Measurements from ENCODE around the gene SND1.
"Not testable (repeated sequence)": the region's sequence is repeated elsewhere in the genome, so short reads cannot be mapped to it uniquely, and the experiment has no call there.

The SND1 gene

DNA sequence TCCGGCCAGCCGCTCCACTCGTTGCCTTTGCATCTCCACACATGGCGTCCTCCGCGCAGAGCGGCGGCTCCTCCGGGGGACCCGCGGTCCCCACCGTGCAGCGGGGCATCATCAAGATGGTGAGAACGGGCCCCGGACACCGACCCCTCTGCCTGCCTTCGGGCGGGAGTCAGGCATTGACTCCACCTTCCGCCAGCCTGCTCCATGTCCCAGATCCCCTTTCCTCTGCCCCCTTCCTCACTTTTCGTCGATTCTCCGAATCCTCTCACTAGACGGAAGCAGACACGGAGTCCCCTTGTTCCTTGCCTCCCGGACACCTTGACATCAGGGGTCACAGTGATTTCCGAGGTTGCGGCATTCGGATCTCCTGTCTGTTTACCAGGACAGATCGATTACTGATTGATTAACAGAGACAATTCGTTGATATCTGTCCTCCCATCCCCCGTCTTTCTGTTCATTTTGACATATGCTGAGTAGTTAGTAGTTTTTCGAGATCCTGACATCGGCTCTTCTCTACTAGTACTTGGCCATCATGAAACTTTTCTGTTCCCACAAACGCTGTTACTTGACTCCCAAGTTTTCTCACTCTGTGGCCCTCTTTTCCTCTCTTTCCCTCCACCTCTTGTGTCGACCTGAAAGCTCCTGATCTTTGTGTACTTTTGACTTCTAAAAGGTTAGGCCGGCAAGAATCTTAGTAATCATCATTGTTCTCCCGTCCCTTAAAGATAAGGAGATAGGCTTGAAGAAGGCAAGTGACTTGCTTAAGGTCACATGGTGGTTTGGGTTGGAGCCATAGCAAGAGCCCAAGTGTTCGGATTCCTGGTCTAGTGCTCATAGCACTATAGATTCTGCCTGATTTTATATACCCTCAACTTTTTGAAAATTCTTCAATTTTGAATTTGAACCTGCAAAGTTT lies 597 bp downstream of the SND1 start:
- no peak for DNase-seq (ENCODE audit: low spot score)

DNA sequence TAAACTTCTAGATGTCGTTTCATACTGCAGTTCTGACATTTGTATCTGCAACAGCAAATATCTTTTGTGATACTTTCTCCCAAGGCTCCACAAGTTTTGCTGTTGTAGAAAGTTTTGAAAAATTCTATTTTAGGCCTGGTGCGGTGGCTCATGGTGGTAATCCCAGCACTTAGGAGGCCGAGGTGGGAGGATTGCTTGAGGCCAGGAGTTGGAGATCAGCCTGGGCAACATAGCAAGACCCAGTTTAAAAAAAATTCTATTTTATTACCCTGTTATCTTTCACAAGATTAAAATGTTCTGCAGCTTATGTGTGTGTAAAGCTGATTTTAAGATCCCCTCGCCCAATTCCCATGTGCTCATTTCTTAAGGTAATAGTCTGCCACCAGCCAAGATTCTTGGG lies 1.4 kb downstream of the SND1 start:
- DNase-seq (ENCODE audit: low spot score): no peak

- DNase-seq (ENCODE audit: low spot score): no peak
These were observed 2.7 kb downstream of the SND1 start for GRCh38 chr7:127654404-127655394.

GRCh38 chr7:127655720-127656119 lies 3.7 kb downstream of the SND1 start:
- no peak for DNase-seq (ENCODE audit: low spot score)

GRCh38 chr7:127657500-127657899 lies 5.5 kb downstream of the SND1 start:
- DNase-seq (ENCODE audit: low spot score): no peak

- no peak for DNase-seq (ENCODE audit: low spot score)
These were observed 7.1 kb downstream of the SND1 start for GRCh38 chr7:127658970-127659630.

GRCh38 chr7:127665922-127666321 lies 13.9 kb downstream of the SND1 start:
- DNase-seq (ENCODE audit: low spot score): no peak

DNA sequence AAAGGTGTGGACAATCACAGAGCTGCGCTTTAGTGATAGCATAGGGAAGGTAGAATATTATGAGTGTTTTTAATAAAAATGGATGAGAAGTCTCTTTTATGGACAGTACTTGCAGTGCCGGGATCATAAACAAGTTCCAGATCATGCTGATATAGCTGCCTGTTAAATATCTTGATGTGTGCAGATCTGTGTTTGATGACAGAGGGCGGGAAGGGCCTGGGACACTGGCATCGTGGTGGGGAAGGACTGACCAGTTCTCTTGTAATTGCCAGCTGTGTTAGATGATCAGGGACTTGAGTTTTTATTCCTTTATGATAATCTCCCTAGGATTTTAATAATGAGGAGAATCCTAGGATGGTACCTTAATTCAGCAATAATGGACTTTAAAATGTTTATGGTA lies 14.6 kb downstream of the SND1 start:
- DNase-seq (ENCODE audit: low spot score): no peak

GRCh38 chr7:127667017-127667670 lies 15.2 kb downstream of the SND1 start:
- DNase-seq (ENCODE audit: low spot score): peak; percentile 32

- DNase-seq (ENCODE audit: low spot score): no peak
These were observed 16.0 kb downstream of the SND1 start for GRCh38 chr7:127667759-127668530.

- DNase-seq (ENCODE audit: low spot score): no peak
These were observed 19.3 kb downstream of the SND1 start for GRCh38 chr7:127671341-127671740.

DNA sequence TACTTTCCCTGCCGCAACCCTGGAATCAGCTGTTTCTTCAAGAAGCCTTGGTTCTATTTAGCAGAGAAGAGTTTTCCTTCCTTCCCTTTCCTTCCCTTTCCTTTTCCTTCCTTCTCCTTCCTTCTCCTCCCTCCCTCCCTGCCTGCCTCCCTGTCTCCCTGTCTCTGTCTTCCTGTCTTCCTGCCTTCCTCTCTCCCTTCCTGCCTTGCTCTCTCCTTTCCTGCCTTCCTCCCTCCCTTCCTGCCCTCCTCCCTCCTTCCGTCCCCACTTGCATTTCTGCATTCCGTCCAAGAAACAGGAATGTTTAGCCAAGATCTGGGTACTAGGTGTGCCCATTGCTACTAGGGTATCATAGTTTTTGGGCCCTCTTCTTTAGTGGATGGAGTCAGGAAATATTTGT lies 21.9 kb downstream of the SND1 start:
- DNase-seq (ENCODE audit: low spot score): no peak

- no peak for DNase-seq (ENCODE audit: low spot score)
These were observed 22.4 kb downstream of the SND1 start for GRCh38 chr7:127674361-127674760.

DNA sequence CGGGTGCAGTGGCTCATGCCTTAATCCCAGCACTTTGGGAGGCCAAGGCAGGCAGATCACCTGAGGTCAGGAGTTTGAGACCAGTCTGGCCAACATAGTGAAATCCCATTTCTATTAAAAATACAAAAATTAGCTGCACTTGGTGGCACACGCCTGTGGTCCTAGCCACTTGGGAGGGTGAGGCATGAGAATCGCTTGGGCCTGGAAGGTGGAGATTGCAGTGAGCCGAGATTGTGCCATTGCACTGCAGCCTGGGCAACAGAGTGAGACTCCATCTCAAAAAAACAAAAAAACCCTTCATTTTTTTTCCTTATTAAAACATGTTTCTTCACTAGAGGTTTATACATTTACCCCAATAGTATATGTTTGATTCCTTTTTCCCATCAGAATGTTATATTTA lies 22.9 kb downstream of the SND1 start:
- not testable (repeated sequence) for DNase-seq (ENCODE audit: low spot score)

DNA sequence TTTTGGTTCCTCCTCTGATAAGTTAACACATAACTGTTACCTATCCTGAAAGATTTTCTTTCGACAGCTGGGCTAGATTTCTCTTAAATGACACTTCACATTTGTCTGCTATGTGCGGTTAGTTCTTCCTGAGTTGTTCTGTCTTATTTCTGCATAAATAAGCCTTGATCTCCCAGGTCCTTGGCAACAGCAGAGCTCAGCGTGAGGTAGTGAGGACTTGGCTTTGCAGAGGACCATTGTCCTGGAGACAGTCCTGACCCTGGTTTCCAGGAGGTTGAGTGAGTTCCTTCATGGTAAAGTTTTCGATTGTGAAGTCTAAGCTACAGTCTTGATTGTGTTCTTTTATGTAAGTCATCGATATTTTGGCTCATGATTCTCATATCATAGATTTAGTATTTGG lies 23.7 kb downstream of the SND1 start:
- no peak for DNase-seq (ENCODE audit: low spot score)

DNA sequence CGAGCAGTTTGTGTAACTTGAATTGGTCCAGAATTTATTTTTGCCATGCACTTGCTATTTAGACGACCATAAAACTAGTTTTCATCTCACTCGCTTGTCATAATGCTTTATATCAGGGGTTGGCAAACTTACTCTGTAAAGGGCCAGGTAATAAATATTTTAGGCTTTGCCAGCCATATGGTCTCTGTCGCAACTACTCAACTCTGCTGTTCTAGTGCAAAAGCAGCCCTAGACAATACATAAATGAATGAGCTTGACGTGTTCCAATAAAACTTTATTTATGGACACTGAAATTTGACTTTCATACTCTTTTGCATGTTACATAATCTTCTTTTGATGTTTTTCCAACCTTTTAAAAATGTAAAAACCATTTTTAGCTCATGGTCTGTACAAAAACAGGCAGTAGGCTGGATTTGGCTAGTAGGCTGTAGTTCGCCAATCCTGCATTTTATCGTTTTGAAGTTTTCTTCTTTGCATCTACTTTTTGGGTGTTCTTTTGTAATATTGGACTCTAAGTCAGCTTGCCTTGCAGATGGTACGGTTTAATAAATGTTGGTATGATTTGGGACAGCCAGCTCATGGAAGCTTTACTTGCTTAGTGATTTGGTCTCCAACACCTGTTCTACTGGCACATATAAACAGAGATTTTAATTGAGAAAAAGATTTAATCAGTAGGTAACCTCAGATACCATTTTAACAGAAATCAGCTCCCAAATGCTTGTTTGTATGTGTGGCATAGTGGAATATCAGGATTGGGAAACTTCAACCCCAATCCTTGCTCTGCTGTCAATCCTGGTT lies 25.6 kb downstream of the SND1 start:
- no peak for DNase-seq (ENCODE audit: low spot score)

DNA sequence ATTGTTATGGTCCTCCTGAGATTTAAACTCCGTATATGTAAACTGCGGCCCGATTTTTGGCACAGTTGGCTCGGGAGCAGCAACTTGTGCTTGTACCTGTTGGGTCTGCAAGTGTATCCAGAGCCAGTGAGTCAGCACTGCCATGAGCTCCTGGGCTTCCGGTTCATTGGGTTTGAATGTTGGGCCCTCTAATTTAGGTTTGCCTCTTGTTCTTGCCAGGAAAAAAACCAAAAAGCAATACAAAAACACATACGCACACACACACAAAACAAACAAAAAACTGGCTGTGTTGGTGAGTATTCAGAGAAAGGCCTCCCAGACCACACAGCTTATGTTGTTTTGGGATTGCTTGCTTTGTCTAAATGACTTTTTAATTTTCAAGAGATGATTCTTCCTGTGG lies 26.3 kb downstream of the SND1 start:
- DNase-seq (ENCODE audit: low spot score): no peak

DNA sequence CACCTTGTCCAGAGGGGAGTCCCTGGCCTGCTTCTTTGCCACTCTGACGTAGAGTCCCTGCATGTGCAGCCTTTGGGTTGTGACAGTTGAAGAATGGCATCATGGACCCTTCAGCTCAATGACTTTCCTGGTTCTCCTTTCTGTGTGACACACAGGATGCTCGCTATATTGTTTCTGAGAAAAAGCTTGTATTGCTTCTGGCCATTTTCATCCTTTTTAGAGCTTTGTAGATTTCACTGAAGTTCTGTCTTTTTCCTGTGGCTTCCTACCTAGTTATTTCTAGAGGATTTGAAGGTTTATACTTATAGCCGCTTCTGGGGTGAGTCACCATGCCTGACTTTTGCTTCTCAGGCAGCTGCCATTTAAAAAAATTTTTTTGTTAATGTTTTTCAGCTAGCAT lies 27.0 kb downstream of the SND1 start:
- DNase-seq (ENCODE audit: low spot score): peak; percentile 29

DNA sequence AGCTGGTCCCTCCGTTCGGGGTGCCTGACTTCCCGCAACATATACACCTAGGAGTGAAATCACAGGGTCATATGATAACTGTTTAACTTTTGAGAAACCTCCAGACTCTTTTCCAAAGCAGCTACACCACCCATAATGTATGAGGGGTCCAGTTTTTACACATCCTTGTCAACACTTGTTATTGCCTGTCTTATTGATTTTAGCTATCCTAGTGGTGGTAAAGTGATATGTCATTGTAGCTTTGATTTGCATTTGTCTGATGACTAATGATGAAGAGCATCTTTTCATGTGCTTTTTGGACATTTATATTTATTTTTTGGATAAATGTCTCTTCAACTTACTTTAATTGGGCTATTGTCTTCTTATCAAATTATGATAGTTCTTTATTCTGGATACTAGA lies 29.0 kb downstream of the SND1 start:
- DNase-seq (ENCODE audit: low spot score): no peak

GRCh38 chr7:127682140-127682539 lies 30.1 kb downstream of the SND1 start:
- no peak for DNase-seq (ENCODE audit: low spot score)
